HG03521 (cell line): ENCODE measurements around the gene ZNF276.
"Not testable (repeated sequence)": the region's sequence is repeated elsewhere in the genome, so short reads cannot be mapped to it uniquely, and the experiment has no call there.

Experiments
- ATAC-seq: cut with Tn5 transposase; IDR thresholded peaks from one replicate; pipeline ENCODE4 v1.9.1; 2021; ENCODE audit warnings: mild to moderate bottlenecking, moderate library complexity; ENCODE audit not compliant: unreplicated experiment

The ZNF276 gene

GRCh38 chr16:89779231-89779908 lies 58.0 kb downstream of the ZNF276 start:
- no peak for ATAC-seq

DNA sequence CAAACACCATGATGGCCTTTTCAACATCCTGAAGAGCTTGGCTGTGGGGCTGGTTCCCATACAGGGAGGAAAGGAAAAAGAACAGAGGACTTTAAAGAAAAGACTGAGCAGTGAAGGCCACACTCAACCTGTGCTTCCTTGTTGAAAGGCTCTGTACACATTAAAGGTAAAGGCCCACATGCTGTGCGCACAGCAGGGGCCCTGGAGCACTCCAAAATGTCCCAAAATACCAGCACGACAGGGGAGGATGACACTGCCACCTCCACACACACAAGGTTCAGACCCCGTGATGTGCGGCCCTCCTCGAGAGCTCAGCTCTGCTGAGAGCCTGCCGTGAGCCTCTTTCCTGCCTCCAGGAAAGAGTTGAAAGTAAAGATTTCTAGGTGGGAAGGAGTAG lies 58.6 kb downstream of the ZNF276 start:
- ATAC-seq: no peak

- no peak for ATAC-seq
Observed at GRCh38 chr16:89782489-89782888, 61.2 kb downstream of the ZNF276 start.

DNA sequence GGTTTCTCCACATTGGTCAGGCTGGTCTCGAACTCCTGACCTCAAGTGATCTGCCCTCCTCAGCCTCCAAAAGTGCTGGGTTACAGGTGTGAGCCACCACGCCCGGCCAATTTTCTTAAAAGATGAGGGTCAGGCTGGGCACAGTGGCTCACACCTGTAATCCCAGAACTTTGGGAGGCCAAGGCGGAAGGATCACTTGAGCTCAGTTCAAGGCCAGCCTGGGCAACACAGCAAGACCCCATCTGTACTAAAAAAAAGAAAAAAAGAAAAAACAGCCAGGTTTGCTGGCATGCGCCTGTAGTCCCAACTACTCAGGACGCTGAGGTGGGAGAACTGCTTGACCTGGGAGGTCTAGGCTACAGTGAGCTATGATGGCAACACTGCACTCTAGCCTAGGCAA lies 62.6 kb downstream of the ZNF276 start:
- not testable (repeated sequence) for ATAC-seq

GRCh38 chr16:89784406-89784805 lies 63.1 kb downstream of the ZNF276 start:
- no peak for ATAC-seq

GRCh38 chr16:89785523-89786155 lies 64.3 kb downstream of the ZNF276 start:
- no peak for ATAC-seq

DNA sequence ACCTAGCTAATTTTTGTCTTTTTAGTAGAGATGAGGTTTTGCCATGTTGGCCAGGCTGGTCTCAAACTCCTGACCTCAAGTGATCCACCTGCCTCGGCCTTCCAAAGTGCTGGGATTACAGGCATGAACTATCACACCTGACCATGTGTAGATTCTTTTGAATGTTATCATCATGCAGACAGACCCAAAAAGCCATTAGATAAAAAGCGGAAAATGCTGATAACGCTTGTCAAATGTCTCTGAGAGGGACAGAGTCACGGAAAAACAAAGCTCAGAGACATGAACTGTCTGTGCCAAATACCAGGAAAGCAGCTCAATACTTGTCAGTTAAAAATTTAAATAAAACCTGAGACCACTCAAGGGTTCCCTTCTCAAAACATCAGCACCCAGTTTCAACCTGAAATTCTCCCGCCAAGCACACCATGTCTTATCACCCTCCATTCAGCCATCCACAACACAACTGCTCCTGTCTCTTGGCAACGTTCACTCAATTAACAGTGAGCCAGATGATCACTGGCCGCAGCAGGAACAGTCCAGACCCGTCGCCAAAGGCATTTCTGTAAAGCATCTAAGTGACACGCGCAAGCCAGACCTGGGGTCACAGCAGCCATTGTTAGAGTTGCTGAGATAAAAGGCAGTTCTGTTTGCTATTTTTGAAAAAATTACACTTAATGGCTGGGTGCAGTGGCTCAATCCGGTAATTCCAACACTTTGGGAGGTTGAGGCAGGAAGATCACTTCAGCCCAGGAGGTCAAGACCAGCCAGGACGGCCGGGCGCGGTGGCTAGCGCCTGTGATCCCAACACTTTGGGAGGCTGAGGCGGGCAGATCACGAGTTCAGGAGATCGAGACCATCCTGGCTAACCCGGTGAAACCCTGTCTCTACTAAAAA lies 65.4 kb downstream of the ZNF276 start:
- no peak for ATAC-seq

GRCh38 chr16:89787365-89787805 lies 66.0 kb downstream of the ZNF276 start:
- no peak for ATAC-seq
